ENCODE data around the gene GSTO2.

GRCh38 chr10:104243512-104243911, 25.5 kb upstream of the GSTO2 start:
- TF ChIP-seq CTCF (IDR thresholded peaks at IDR 0.05; ENCODE audit: low read length) = no peak
- TF ChIP-seq EZH2 (optimal IDR thresholded peaks at IDR 0.05; ENCODE audit: low read depth, low read length) = no peak

All from MM.1S (cell line).